Measurements from ENCODE around the gene CDHR2. TPM values are rescaled to one million over a fixed set of nuclear protein-coding genes. Genes with fewer than 3 reads are reported as not detected.

Gene CDHR2
- total RNA-seq, 2 donors from 2014 or later = 0.12 TPM; not detected in 1

GRCh38 chr5:176612855-176613254, 63.7 kb downstream of the CDHR2 start:
- H3K4me3 ChIP-seq = no peak overlapping the region
- H3K36me3 ChIP-seq = no peaks in the 10 kb centered on the region
- H3K27ac ChIP-seq = no peak overlapping the region
- H3K9me3 ChIP-seq = no peaks in the 10 kb centered on the region
- peaks cover 0 to 15% of the 10 kb centered on the region in 2 donors for H3K4me1 ChIP-seq
- H3K27me3 ChIP-seq = no peaks in the 10 kb centered on the region
- DNase-seq (ENCODE audit: low spot score) = no peak
- no peak for TF ChIP-seq CTCF (IDR thresholded peaks at IDR 0.05)

- no peaks in the 10 kb centered on the region for H3K9me3 ChIP-seq
- peaks cover 5 to 16% of the 10 kb centered on the region in 2 donors for H3K27me3 ChIP-seq
- no peak for DNase-seq (ENCODE audit: low spot score)
- no peak overlapping the region for H3K4me3 ChIP-seq
- no peak overlapping the region for H3K27ac ChIP-seq
- H3K36me3 ChIP-seq = no peaks in the 10 kb centered on the region
- TF ChIP-seq CTCF (IDR thresholded peaks at IDR 0.05) = no peak
- peaks cover 0 to 21% of the 10 kb centered on the region in 2 donors for H3K4me1 ChIP-seq
These were observed 65.8 kb downstream of the CDHR2 start for GRCh38 chr5:176614805-176615478.

GRCh38 chr5:176616511-176616910, 67.4 kb downstream of the CDHR2 start:
- Histone ChIP-seq H3K27me3 (peaks cover 5 to 17% of the 10 kb centered on the region in 2 donors), H3K4me1 (peaks cover 0 to 28% of the 10 kb centered on the region in 2 donors), H3K36me3 (no peaks in the 10 kb centered on the region), H3K9me3 (no peaks in the 10 kb centered on the region), H3K27ac (no peak overlapping the region), H3K4me3 (no peak overlapping the region)
- no peak for DNase-seq (ENCODE audit: low spot score)
- no peak for TF ChIP-seq CTCF (IDR thresholded peaks at IDR 0.05)

GRCh38 chr5:176618783-176619182, 69.6 kb downstream of the CDHR2 start:
- DNase-seq (ENCODE audit: low spot score) = no peak
- H3K4me1 ChIP-seq = peaks cover 0 to 35% of the 10 kb centered on the region in 2 donors
- no peaks in the 10 kb centered on the region for H3K36me3 ChIP-seq
- H3K9me3 ChIP-seq = no peaks in the 10 kb centered on the region
- peak overlapping the region in 1 of 2 donors; percentile 6 for H3K4me3 ChIP-seq
- no peak overlapping the region for H3K27ac ChIP-seq
- TF ChIP-seq CTCF (IDR thresholded peaks at IDR 0.05) = no peak
- H3K27me3 ChIP-seq = peaks cover 5 to 17% of the 10 kb centered on the region in 2 donors

GRCh38 chr5:176619203-176619568, 70.0 kb downstream of the CDHR2 start:
- Histone ChIP-seq H3K27me3 (peaks cover 5 to 17% of the 10 kb centered on the region in 2 donors), H3K4me1 (peaks cover 0 to 35% of the 10 kb centered on the region in 2 donors), H3K36me3 (no peaks in the 10 kb centered on the region), H3K4me3 (peak overlapping the region in 1 of 2 donors; percentile 6), H3K9me3 (no peaks in the 10 kb centered on the region), H3K27ac (no peak overlapping the region)
- TF ChIP-seq CTCF (IDR thresholded peaks at IDR 0.05) = peak in 1 of 2 donors; percentile 29
- DNase-seq (ENCODE audit: low spot score) = no peak

Measured in right atrium auricular region (tissue), 2 donors.